Smooth muscle cell (in vitro differentiated cells): ENCODE results near the gene ENTHD1. TPM values are rescaled to one million over a fixed set of nuclear protein-coding genes. Genes with fewer than 3 reads are reported as not detected.

Experiments used
- DNase-seq: peaks from one replicate; lab custom pipeline; 2025; ENCODE audit not compliant: unreplicated experiment; lab: John Stamatoyannopoulos, UW
- H2AFZ ChIP-seq: fragments of 200-600 bp; sonication (generic); 2 replicates; pipeline ENCODE4 v1.6.0; 2016; ENCODE audit warnings: antibody characterized with exemption, low read depth, mild to moderate bottlenecking
- H3F3A ChIP-seq: fragments of 200-600 bp; sonication (generic); 2 replicates; pipeline ENCODE4 v1.6.0; 2017; ENCODE audit warnings: antibody characterized with exemption, low read depth
- H3K27ac ChIP-seq: fragments of 200-600 bp; sonication (generic); 2 replicates; pipeline ENCODE4 v1.5.1; 2016; ENCODE audit warnings: low read depth, mild to moderate bottlenecking
- H3K27me3 ChIP-seq: fragments of 200-600 bp; sonication (generic); 2 replicates; pipeline ENCODE4 v1.6.1; 2016; ENCODE audit warnings: low read depth, mild to moderate bottlenecking
- H3K36me3 ChIP-seq: fragments of 200-600 bp; sonication (generic); 2 replicates; pipeline ENCODE4 v1.5.1; 2016; ENCODE audit warnings: low read depth
- H3K4me1 ChIP-seq: fragments of 200-600 bp; sonication (generic); 2 replicates; pipeline ENCODE4 v1.5.1; 2016; ENCODE audit warnings: low read depth
- H3K4me2 ChIP-seq: fragments of 200-600 bp; sonication (generic); 2 replicates; pipeline ENCODE4 v1.6.0; 2016; ENCODE audit warnings: mild to moderate bottlenecking
- H3K4me3 ChIP-seq: fragments of 200-600 bp; sonication (generic); 2 replicates; pipeline ENCODE4 v1.5.1; 2016; ENCODE audit warnings: mild to moderate bottlenecking
- H3K79me2 ChIP-seq: fragments of 200-600 bp; sonication (generic); 2 replicates; pipeline ENCODE4 v1.6.0; 2016; ENCODE audit warnings: low read depth, mild to moderate bottlenecking
- H3K9ac ChIP-seq: fragments of 200-600 bp; sonication (generic); 2 replicates; pipeline ENCODE4 v1.6.0; 2016; ENCODE audit warnings: low read depth
- H3K9me3 ChIP-seq: fragments of 200-600 bp; sonication (generic); replicated peaks from 2 replicates; pipeline ENCODE4 v1.5.1; 2016; ENCODE audit warnings: low read depth
- H4K20me1 ChIP-seq: fragments of 200-600 bp; sonication (generic); 2 replicates; pipeline ENCODE4 v1.6.0; 2016; ENCODE audit warnings: low read depth
- CTCF ChIP-seq: fragments of 200-600 bp; sonication (generic); IDR thresholded peaks from 2 replicates; pipeline ENCODE4 v1.5.1; 2017; ENCODE audit warnings: borderline replicate concordance, mild to moderate bottlenecking, antibody characterized with exemption; ENCODE audit not compliant: insufficient read depth, poor library complexity, severe bottlenecking
- WGBS: methylation state at CpG from one replicate; pipeline ENCODE4 v1.1.7; 2016; ENCODE audit warnings: low lambda C conversion rate; 5-methylcytosine and 5-hydroxymethylcytosine counted together
- polyA plus RNA-seq: library from polyadenylated mRNA; unstranded; fragments of >200 nt; fragmentation: Nextera tagmentation; extraction: Ambion mirVana; gene quantifications from 2 replicates; pipeline ENCODE4 v1.2.1, GENCODE V29; 2016
- small RNA-seq: library from RNA; depleted of rRNA; stranded (forward); fragments of <200 nt; gene quantifications from one replicate; pipeline ENCODE3, GENCODE V24; 2014
- total RNA-seq: library from RNA; depleted of rRNA; stranded (reverse); fragments of >200 nt; gene quantifications from 2 replicates; pipeline ENCODE4 v1.2.3, GENCODE V29; 2014

ENTHD1 gene
- total and polyA plus RNA-seq, 2 experiments from 2014 or later: not detected

- H2AFZ ChIP-seq: no peak overlapping the region
- peaks cover 5% of the 10 kb centered on the region for H3K27me3 ChIP-seq
- H3K4me1 ChIP-seq: no peaks in the 10 kb centered on the region
- H3K27ac ChIP-seq: no peak overlapping the region
- H4K20me1 ChIP-seq: no peaks in the 10 kb centered on the region
- DNase-seq: no peak
- no peaks in the 10 kb centered on the region for H3K36me3 ChIP-seq
- no peak for TF ChIP-seq CTCF
- no peak overlapping the region for H3K9ac ChIP-seq
- H3K79me2 ChIP-seq: no peaks in the 10 kb centered on the region
- no peaks in the 10 kb centered on the region for H3F3A ChIP-seq
- H3K4me3 ChIP-seq: no peak overlapping the region
- no peak overlapping the region for H3K4me2 ChIP-seq
- no peaks in the 10 kb centered on the region for H3K9me3 ChIP-seq
- 81% methylated on average over 14 of the region's 14 CpGs for WGBS
These were observed 195.7 kb downstream of the ENTHD1 start for GRCh38 chr22:39697790-39698430.

GRCh38 chr22:39693943-39694500 lies 199.5 kb downstream of the ENTHD1 start:
- H3F3A ChIP-seq: no peaks in the 10 kb centered on the region
- no peak overlapping the region for H3K9ac ChIP-seq
- no peaks in the 10 kb centered on the region for H3K36me3 ChIP-seq
- no peak for TF ChIP-seq CTCF
- H3K79me2 ChIP-seq: no peaks in the 10 kb centered on the region
- H2AFZ ChIP-seq: no peak overlapping the region
- no peak overlapping the region for H3K4me2 ChIP-seq
- 82% methylated on average over 11 of the region's 14 CpGs for WGBS
- H3K27me3 ChIP-seq: peaks cover 11% of the 10 kb centered on the region
- H3K4me3 ChIP-seq: no peak overlapping the region
- no peaks in the 10 kb centered on the region for H4K20me1 ChIP-seq
- no peak for DNase-seq
- H3K4me1 ChIP-seq: peaks cover 6% of the 10 kb centered on the region
- H3K9me3 ChIP-seq: no peaks in the 10 kb centered on the region
- H3K27ac ChIP-seq: no peak overlapping the region

Small RNAs within 50 kb of the gene (small RNA-seq; reads per million reads assigned to genes)
- gene RN7SKP210: not detected

Other genes with a start within 250 kb of the ENTHD1 start
- not detected in 2 replicates for gene GRAP2, start 7.3 kb upstream of the ENTHD1 start, total RNA-seq
- gene GRAP2, start 7.3 kb upstream of the ENTHD1 start, polyA plus RNA-seq: not detected in 2 replicates
- gene TMA7B, start 66.6 kb upstream of the ENTHD1 start, total RNA-seq: not detected in 2 replicates
- gene TMA7B, start 66.6 kb upstream of the ENTHD1 start, polyA plus RNA-seq: not detected in 2 replicates
- 1.4 and 2.2 TPM in 2 replicates for gene FAM83F, start 101.2 kb upstream of the ENTHD1 start, total RNA-seq
- 1.6 and 4.6 TPM in 2 replicates for gene FAM83F, start 101.2 kb upstream of the ENTHD1 start, polyA plus RNA-seq